Upper lobe of right lung (tissue), 1 donor: ENCODE data around the gene IQGAP1. TPM values are rescaled to one million over a fixed set of nuclear protein-coding genes. Genes with fewer than 3 reads are reported as not detected.

Experiments
- ATAC-seq: fragments of 200-7000 bp; cut with Tn5 transposase; one replicate; pipeline ENCODE4 v1.9.1; 2020; ENCODE audit warnings: mild to moderate bottlenecking, moderate library complexity
- DNase-seq: peaks from one replicate; pipeline ENCODE4 v3.0.0-alpha.2; 2020
- H3K27ac ChIP-seq: fragments of 200-600 bp; one replicate; pipeline ENCODE4 v1.8.0; 2022
- H3K27me3 ChIP-seq: fragments of 200-600 bp; one replicate; pipeline ENCODE4 v1.8.0; 2022; ENCODE audit warnings: mild to moderate bottlenecking
- H3K36me3 ChIP-seq: fragments of 200-600 bp; one replicate; pipeline ENCODE4 v1.8.0; 2022
- H3K4me1 ChIP-seq: fragments of 200-600 bp; one replicate; pipeline ENCODE4 v1.8.0; 2022
- H3K4me3 ChIP-seq: fragments of 200-600 bp; one replicate; pipeline ENCODE4 v1.8.0; 2022; ENCODE audit warnings: mild to moderate bottlenecking
- H3K9me3 ChIP-seq: fragments of 200-600 bp; one replicate; pipeline ENCODE4 v1.8.0; 2022
- intact Hi-C: fragments of 100-400 bp; cut with DNase I; formaldehyde crosslinking; loops from one replicate; pipeline ENCODE4 v1.11.0; 2022
- total RNA-seq: library from RNA; stranded (reverse); fragmentation: NEBNext Ultra II Directional; extraction: Animal tissue kit (Norgen Biotek cat#: 25700); gene quantifications from one replicate; pipeline ENCODE4 v1.2.1, GENCODE V29; 2021
- TF ChIP-seq, protein P1 (sequence below): fragments of 200-600 bp; IDR thresholded peaks from one replicate; pipeline ENCODE4 v1.8.0; 2022; ENCODE audit warnings: antibody characterized with exemption
- donor health status: DM: no; HTN: yes; CAD: no; lungs with severe emphysema.

Gene IQGAP1
- total RNA-seq, 1 donor from 2014 or later: 256 TPM

DNA sequence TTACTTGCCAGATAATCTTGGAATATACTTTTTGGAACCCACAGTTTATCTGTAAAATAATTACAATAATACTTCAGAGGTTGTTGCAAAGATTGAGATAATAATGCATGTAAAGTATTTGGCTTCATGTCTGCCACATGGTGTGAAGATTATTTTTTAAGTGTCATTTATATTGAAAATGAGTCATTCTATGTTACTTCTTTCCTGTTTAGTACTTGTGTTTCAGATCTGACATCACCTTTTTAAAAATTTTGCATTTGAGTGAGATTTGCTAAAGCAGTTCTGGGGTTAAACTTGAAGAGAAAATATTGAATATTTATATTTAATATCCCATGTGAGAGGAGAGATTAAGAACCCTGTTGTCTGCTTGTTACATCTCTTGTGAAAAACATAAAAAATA, 31.2 kb downstream of the IQGAP1 start:
- Histone ChIP-seq H3K4me1 (peaks cover 70% of the 10 kb centered on the region), H3K27ac (no peak overlapping the region), H3K4me3 (no peak overlapping the region), H3K9me3 (no peaks in the 10 kb centered on the region), H3K27me3 (no peaks in the 10 kb centered on the region), H3K36me3 (no peaks in the 10 kb centered on the region)
- intact Hi-C loops: no loop called here
- TF ChIP-seq, protein P1, sequence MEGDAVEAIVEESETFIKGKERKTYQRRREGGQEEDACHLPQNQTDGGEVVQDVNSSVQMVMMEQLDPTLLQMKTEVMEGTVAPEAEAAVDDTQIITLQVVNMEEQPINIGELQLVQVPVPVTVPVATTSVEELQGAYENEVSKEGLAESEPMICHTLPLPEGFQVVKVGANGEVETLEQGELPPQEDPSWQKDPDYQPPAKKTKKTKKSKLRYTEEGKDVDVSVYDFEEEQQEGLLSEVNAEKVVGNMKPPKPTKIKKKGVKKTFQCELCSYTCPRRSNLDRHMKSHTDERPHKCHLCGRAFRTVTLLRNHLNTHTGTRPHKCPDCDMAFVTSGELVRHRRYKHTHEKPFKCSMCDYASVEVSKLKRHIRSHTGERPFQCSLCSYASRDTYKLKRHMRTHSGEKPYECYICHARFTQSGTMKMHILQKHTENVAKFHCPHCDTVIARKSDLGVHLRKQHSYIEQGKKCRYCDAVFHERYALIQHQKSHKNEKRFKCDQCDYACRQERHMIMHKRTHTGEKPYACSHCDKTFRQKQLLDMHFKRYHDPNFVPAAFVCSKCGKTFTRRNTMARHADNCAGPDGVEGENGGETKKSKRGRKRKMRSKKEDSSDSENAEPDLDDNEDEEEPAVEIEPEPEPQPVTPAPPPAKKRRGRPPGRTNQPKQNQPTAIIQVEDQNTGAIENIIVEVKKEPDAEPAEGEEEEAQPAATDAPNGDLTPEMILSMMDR: no peak
- no peak for DNase-seq
- ATAC-seq: no peak

DNA sequence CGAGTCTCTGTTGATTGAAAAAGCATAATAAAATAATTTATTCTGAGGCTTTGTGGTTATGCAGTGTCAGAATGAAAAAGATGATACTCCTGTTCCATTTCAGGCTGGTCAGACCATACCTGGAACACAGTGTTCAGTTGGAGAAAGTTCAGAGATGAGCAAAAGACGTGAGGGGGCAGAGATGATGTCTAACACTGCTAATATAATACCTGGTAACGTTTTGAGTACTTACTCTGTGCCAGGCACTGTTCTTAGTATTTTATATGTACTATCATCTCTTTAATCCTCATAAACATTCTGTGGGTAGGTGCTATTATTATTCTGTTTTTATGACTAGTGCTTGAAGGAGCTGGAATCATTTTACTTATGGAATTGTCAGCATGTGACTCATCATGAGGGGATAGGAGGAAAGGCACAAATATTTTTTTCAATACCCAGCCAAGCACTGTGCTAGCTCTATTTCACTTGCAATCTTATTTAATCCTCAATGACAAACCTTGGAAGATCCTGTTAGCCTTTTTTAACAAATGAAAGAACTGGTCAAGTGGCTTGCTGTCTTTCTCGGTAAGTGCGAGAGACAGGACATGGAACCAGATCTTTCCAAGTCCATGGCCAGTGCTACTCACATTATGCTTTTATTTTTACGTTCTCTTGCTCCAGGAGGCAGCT, 31.8 kb downstream of the IQGAP1 start:
- DNase-seq: no peak
- Histone ChIP-seq H3K4me3 (no peak overlapping the region), H3K27me3 (no peaks in the 10 kb centered on the region), H3K4me1 (peaks cover 69% of the 10 kb centered on the region), H3K36me3 (no peaks in the 10 kb centered on the region), H3K9me3 (no peaks in the 10 kb centered on the region), H3K27ac (peak overlapping the region; percentile 6)
- ATAC-seq: no peak
- TF ChIP-seq, protein P1: no peak
- intact Hi-C loops: no loop called here

DNA sequence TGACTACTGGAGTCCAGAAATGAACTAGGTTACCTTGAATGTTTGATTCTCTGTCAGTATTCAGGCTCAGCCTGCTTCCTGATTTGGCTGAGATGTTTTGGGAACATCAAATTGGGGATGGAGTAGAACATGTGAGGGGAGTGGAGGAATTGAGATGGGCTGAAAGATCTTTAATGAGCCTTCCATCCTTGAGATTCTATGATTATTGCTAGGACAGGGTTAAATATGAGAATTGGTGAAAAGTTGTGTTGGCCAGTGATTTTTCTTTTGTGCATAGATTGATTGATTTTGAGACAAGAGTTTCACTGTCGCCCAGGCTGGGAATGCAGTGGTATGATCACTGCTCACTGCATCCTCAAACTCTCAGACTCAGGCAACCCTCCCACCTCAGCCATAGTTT, 32.4 kb downstream of the IQGAP1 start:
- peaks cover 70% of the 10 kb centered on the region for H3K4me1 ChIP-seq
- intact Hi-C loops: no loop called here
- DNase-seq: no peak
- no peak overlapping the region for H3K4me3 ChIP-seq
- no peaks in the 10 kb centered on the region for H3K9me3 ChIP-seq
- H3K27me3 ChIP-seq: no peaks in the 10 kb centered on the region
- TF ChIP-seq, protein P1: no peak
- no peaks in the 10 kb centered on the region for H3K36me3 ChIP-seq
- no peak for ATAC-seq
- H3K27ac ChIP-seq: peak overlapping the region; percentile 6

DNA sequence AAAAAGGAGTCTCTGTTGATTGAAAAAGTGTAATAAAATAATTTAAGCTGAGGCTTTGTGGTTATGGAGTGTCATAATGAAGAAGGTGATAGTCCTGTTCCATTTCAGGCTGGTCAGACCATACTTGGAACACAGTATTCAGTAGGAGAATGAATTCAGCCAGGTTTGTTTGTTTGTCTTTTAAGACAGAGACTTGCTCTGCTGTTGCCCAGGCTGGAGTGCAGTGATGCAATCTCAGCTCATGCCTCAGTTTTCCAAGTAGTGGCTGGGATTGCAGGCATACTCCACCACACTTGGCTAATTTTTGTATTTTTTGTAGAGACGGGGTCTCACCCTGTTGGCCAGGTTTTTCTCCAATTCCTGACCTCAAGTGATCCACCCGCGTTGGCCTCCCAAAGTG, 33.5 kb downstream of the IQGAP1 start:
- Histone ChIP-seq H3K36me3 (peaks cover 6% of the 10 kb centered on the region), H3K27ac (no peak overlapping the region), H3K27me3 (no peaks in the 10 kb centered on the region), H3K4me3 (no peak overlapping the region), H3K4me1 (peaks cover 76% of the 10 kb centered on the region), H3K9me3 (no peaks in the 10 kb centered on the region)
- TF ChIP-seq, protein P1: no peak
- ATAC-seq (no peak), DNase-seq (no peak)
- intact Hi-C loops: no loop called here

DNA sequence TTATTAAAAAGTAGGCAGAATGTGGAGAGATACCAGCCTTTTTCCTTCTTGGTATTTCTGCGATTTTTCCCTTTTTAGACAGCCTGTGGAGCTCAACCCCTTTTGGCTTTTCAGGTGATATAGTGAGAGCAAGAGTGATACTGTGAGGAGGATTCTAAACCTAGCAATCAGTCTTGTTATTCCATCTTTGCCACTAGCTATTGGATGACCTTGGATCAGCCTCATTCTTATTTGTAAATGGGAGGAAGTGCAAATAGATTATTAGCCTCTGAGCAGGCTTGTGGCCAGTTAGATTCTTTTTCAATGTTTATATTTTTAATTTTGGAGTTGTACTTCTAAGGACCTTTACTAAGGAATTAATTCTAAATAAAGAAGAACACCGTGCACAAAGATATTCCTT, 34.0 kb downstream of the IQGAP1 start:
- DNase-seq: no peak
- H3K4me1 ChIP-seq: peaks cover 76% of the 10 kb centered on the region

More for the DNA sequence above, 34.0 kb downstream of the IQGAP1 start:
- intact Hi-C loops: no loop called here
- TF ChIP-seq, protein P1: no peak
- H3K27me3 ChIP-seq: no peaks in the 10 kb centered on the region
- no peak overlapping the region for H3K4me3 ChIP-seq
- ATAC-seq: no peak
- no peaks in the 10 kb centered on the region for H3K9me3 ChIP-seq
- no peak overlapping the region for H3K27ac ChIP-seq
- peaks cover 11% of the 10 kb centered on the region for H3K36me3 ChIP-seq
